ENCODE data around the gene CCBE1.

CCBE1 gene

GRCh38 chr18:59402432-59403090 is 294.7 kb downstream of the CCBE1 start:
- Histone ChIP-seq H3K9me3 (ENCODE audit: severe bottlenecking) (no peaks in the 10 kb centered on the region), H3K27ac (ENCODE audit: poor library complexity, severe bottlenecking) (no peak overlapping the region), H3K4me1 (ENCODE audit: insufficient read depth, poor library complexity, severe bottlenecking) (no peaks in the 10 kb centered on the region), H3K27me3 (ENCODE audit: insufficient read depth, poor library complexity, severe bottlenecking) (no peaks in the 10 kb centered on the region), H3K4me3 (ENCODE audit: severe bottlenecking) (no peak overlapping the region), H3K36me3 (ENCODE audit: low read depth) (no peaks in the 10 kb centered on the region)
- DNase-seq (ENCODE audit: low spot score) (no peak), ATAC-seq (ENCODE audit: low read depth) (peak; percentile 90)
- TF ChIP-seq, protein P1, sequence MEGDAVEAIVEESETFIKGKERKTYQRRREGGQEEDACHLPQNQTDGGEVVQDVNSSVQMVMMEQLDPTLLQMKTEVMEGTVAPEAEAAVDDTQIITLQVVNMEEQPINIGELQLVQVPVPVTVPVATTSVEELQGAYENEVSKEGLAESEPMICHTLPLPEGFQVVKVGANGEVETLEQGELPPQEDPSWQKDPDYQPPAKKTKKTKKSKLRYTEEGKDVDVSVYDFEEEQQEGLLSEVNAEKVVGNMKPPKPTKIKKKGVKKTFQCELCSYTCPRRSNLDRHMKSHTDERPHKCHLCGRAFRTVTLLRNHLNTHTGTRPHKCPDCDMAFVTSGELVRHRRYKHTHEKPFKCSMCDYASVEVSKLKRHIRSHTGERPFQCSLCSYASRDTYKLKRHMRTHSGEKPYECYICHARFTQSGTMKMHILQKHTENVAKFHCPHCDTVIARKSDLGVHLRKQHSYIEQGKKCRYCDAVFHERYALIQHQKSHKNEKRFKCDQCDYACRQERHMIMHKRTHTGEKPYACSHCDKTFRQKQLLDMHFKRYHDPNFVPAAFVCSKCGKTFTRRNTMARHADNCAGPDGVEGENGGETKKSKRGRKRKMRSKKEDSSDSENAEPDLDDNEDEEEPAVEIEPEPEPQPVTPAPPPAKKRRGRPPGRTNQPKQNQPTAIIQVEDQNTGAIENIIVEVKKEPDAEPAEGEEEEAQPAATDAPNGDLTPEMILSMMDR (IDR thresholded peaks at IDR 0.05; ENCODE audit: poor library complexity, severe bottlenecking): peak; percentile 90

DNA sequence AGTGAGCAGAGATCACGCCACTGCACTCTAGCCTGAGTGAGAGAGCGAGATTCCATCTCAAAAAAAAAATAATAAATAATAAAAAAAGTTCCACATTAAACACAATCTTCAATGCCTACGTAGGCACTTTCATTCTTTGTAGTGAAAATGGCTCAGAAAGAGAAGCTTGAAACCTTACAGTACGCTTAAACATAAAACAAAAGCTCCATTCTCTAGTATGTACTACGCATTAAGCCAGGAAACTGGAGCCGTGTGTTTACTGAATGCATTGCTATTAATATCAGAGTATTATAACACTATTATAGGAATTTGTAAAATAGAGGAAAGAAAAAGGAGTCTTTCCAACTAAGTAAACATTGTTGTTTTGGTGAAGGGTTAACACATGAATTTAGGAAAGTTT is 296.8 kb downstream of the CCBE1 start:
- no peak for DNase-seq (ENCODE audit: low spot score)
- Histone ChIP-seq H3K36me3 (ENCODE audit: low read depth) (no peaks in the 10 kb centered on the region), H3K27me3 (ENCODE audit: insufficient read depth, poor library complexity, severe bottlenecking) (no peaks in the 10 kb centered on the region), H3K27ac (ENCODE audit: poor library complexity, severe bottlenecking) (no peak overlapping the region), H3K4me3 (ENCODE audit: severe bottlenecking) (no peak overlapping the region), H3K4me1 (ENCODE audit: insufficient read depth, poor library complexity, severe bottlenecking) (no peaks in the 10 kb centered on the region), H3K9me3 (ENCODE audit: severe bottlenecking) (no peaks in the 10 kb centered on the region)
- no peak for ATAC-seq (ENCODE audit: low read depth)
- TF ChIP-seq, protein P1 (IDR thresholded peaks at IDR 0.05; ENCODE audit: poor library complexity, severe bottlenecking): no peak

DNA sequence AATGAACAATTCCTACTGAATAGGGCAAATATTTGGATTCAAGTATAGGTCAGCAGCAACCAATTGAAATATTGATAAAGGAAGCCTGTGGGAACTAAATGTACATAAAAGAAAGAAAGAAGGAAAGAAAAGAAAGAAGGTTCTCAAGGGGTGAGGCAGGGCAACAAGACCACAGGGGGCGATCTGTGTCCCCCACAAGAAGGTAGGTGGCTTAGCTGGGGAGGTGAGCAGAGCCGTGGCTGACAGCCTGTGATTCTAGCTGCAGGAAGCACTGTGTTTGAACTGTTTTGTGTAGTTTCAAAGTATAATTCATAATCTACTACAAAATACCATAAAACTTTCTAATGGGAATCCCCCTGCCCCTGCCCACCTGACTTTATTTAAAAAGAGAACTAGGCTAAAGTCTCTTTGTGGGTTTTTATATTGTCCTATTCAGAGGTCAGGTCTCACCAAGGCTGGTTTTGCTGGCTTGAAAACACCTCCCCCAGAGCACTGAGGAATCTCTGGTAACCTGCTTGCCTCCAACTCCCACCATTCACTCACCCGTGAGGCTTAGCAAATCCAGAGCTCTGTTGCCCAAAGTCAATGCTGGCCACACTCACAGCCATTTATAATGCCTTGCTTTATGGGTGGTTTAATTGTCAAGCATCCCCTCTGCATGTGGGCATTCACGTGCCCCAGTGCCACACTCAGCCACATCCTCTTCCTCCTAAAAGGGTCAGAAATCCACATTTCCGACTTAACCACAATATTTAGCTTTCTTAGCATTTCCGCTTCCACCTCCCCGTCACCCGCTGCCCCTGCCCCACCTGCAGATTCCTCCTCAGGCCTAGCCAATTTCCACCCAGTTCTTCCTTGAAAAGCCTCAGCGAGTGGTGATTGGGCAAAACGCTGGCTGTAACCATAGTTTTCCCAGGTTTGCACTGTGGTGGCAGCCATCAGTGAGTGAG is 301.7 kb downstream of the CCBE1 start:
- Histone ChIP-seq H3K4me1 (ENCODE audit: insufficient read depth, poor library complexity, severe bottlenecking) (no peaks in the 10 kb centered on the region), H3K27me3 (ENCODE audit: insufficient read depth, poor library complexity, severe bottlenecking) (no peaks in the 10 kb centered on the region), H3K9me3 (ENCODE audit: severe bottlenecking) (no peaks in the 10 kb centered on the region), H3K4me3 (ENCODE audit: severe bottlenecking) (no peak overlapping the region), H3K36me3 (ENCODE audit: low read depth) (no peaks in the 10 kb centered on the region), H3K27ac (ENCODE audit: poor library complexity, severe bottlenecking) (no peak overlapping the region)
- DNase-seq (ENCODE audit: low spot score): no peak
- TF ChIP-seq, protein P1 (IDR thresholded peaks at IDR 0.05; ENCODE audit: poor library complexity, severe bottlenecking): no peak
- no peak for ATAC-seq (ENCODE audit: low read depth)

- DNase-seq (ENCODE audit: low spot score): no peak
- Histone ChIP-seq H3K9me3 (ENCODE audit: severe bottlenecking) (no peaks in the 10 kb centered on the region), H3K4me3 (ENCODE audit: severe bottlenecking) (no peak overlapping the region), H3K36me3 (ENCODE audit: low read depth) (no peaks in the 10 kb centered on the region), H3K27ac (ENCODE audit: poor library complexity, severe bottlenecking) (no peak overlapping the region), H3K4me1 (ENCODE audit: insufficient read depth, poor library complexity, severe bottlenecking) (no peaks in the 10 kb centered on the region), H3K27me3 (ENCODE audit: insufficient read depth, poor library complexity, severe bottlenecking) (no peaks in the 10 kb centered on the region)
- TF ChIP-seq, protein P1 (IDR thresholded peaks at IDR 0.05; ENCODE audit: poor library complexity, severe bottlenecking): no peak
- ATAC-seq (ENCODE audit: low read depth): no peak
These were observed 303.8 kb downstream of the CCBE1 start for GRCh38 chr18:59393381-59393780.

All from RWPE2 (cell line).